Nephron (organoid): ENCODE measurements around the gene CCDC17.
"Not testable (repeated sequence)": the region's sequence is repeated elsewhere in the genome, so short reads cannot be mapped to it uniquely, and the experiment has no call there.

Source experiments
- H3K27ac Mint-ChIP-seq, 3 experiments: 2 replicates each; pipeline ENCODE4 v1.8.0; 2020; ENCODE audit warnings: mixed read lengths in 3 of 3, mild to moderate bottlenecking in 2 of 3, moderate library complexity in 1 of 3
- H3K27me3 Mint-ChIP-seq: 2 replicates; pipeline ENCODE4 v1.8.0; 2021; ENCODE audit warnings: low read depth, mild to moderate bottlenecking, moderate library complexity, mixed read lengths
- H3K36me3 Mint-ChIP-seq: 2 replicates; pipeline ENCODE4 v1.8.0; 2020; ENCODE audit warnings: low read depth, mixed read lengths
- H3K4me1 Mint-ChIP-seq: 2 replicates; pipeline ENCODE4 v1.8.0; 2020; ENCODE audit warnings: mixed read lengths
- H3K4me3 Mint-ChIP-seq, 3 experiments: 2 replicates each; pipeline ENCODE4 v1.8.0; 2020; ENCODE audit warnings: mild to moderate bottlenecking in 3 of 3, mixed read lengths in 3 of 3, moderate library complexity in 2 of 3
- H3K9me3 Mint-ChIP-seq: 2 replicates; pipeline ENCODE4 v1.8.0; 2020; ENCODE audit warnings: mixed read lengths
- TF ChIP-seq, protein P1 (sequence below), 3 experiments: fragments of 200-600 bp; sonication (generic); IDR thresholded peaks; one replicate each; pipeline ENCODE4 v1.5.0; 2021; ENCODE audit warnings: antibody characterized with exemption in 3 of 3; ENCODE audit not compliant: unreplicated experiment in 3 of 3

CCDC17 gene

GRCh38 chr1:45610589-45611226, 13.1 kb downstream of the CCDC17 start:
- Mint-ChIP-seq H3K27me3 (no peaks in the 10 kb centered on the region), H3K36me3 (peaks cover 79% of the 10 kb centered on the region), H3K9me3 (no peaks in the 10 kb centered on the region), H3K4me3 (no peak overlapping the region), H3K27ac (no peak overlapping the region), H3K4me1 (no peaks in the 10 kb centered on the region)
- TF ChIP-seq, protein P1, sequence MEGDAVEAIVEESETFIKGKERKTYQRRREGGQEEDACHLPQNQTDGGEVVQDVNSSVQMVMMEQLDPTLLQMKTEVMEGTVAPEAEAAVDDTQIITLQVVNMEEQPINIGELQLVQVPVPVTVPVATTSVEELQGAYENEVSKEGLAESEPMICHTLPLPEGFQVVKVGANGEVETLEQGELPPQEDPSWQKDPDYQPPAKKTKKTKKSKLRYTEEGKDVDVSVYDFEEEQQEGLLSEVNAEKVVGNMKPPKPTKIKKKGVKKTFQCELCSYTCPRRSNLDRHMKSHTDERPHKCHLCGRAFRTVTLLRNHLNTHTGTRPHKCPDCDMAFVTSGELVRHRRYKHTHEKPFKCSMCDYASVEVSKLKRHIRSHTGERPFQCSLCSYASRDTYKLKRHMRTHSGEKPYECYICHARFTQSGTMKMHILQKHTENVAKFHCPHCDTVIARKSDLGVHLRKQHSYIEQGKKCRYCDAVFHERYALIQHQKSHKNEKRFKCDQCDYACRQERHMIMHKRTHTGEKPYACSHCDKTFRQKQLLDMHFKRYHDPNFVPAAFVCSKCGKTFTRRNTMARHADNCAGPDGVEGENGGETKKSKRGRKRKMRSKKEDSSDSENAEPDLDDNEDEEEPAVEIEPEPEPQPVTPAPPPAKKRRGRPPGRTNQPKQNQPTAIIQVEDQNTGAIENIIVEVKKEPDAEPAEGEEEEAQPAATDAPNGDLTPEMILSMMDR (IDR thresholded peaks at IDR 0.05; ENCODE audit: unreplicated experiment in 3 of 3): no peak

DNA sequence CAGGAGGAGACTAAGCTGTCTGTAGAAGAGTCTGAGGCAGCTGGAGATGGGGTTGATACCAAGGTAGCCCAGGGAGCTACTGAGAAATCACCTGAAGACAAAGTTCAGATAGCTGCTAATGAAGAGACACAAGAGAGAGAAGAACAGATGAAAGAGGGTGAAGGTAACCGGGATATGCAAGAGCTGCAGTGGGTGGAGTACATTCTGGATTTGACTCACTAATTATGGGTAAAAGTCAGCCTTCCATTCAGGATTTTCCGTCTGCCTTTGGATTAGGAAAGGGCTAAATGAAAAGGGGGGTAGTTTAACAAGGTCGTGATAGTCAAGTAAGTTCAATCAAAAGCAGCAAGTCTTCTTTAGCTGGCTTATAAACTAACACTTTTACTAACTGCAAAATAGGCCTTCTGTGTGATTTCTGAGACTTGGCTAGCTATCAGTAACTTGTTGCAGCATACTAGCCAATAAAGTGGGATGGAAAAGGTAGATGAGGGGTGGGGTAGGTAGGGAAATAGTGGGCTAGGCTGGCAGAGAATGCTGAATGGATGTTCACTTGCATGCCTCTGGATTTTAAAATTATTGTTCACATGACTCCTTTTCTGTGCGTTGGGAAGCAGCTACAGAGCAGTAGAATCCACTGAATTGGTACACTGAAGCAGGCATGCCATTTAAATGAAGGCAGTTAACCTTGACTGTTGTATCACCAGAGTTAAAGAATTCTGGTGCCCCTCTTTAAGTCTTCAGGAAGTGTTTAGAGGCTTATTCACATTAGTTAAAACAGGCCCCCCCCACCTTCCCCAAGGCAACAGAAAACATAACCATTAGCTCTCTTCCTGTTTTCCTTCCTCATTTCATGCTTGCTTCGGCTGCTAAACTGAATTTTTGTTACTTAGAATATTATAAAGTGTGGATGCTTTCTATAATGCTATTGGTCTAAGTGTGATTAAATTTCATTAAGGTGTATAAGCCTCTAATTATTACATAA, 15.4 kb downstream of the CCDC17 start:
- no peaks in the 10 kb centered on the region for H3K9me3 Mint-ChIP-seq
- H3K4me1 Mint-ChIP-seq: no peaks in the 10 kb centered on the region
- no peak overlapping the region for H3K4me3 Mint-ChIP-seq
- H3K27ac Mint-ChIP-seq: no peak overlapping the region
- no peaks in the 10 kb centered on the region for H3K27me3 Mint-ChIP-seq
- TF ChIP-seq, protein P1 (IDR thresholded peaks at IDR 0.05; ENCODE audit: unreplicated experiment in 3 of 3): no peak
- peaks cover 70% of the 10 kb centered on the region for H3K36me3 Mint-ChIP-seq

DNA sequence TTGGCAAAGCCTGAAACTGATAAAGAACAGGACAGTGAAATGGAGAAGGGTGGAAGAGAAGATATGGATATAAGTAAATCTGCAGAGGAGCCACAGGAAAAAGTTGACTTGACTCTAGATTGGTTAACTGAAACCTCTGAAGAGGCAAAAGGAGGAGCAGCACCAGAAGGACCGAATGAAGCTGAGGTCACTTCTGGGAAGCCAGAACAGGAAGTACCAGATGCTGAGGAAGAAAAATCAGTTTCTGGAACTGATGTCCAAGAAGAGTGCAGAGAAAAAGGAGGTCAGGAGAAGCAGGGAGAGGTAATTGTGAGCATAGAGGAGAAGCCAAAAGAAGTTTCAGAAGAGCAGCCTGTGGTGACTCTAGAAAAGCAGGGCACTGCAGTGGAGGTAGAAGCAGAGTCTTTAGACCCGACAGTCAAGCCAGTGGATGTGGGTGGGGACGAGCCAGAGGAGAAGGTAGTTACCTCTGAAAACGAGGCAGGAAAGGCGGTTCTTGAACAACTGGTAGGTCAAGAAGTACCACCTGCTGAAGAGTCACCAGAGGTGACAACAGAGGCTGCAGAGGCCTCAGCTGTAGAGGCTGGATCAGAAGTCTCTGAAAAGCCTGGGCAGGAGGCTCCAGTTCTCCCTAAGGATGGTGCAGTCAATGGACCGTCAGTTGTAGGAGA, 16.3 kb downstream of the CCDC17 start:
- TF ChIP-seq, protein P1 (IDR thresholded peaks at IDR 0.05; ENCODE audit: unreplicated experiment in 3 of 3): no peak
- Mint-ChIP-seq H3K4me3 (no peak overlapping the region), H3K36me3 (peaks cover 65% of the 10 kb centered on the region), H3K27me3 (no peaks in the 10 kb centered on the region), H3K9me3 (no peaks in the 10 kb centered on the region), H3K4me1 (no peaks in the 10 kb centered on the region), H3K27ac (no peak overlapping the region)

- TF ChIP-seq, protein P1 (IDR thresholded peaks at IDR 0.05; ENCODE audit: unreplicated experiment in 3 of 3): no peak
- H3K27me3 Mint-ChIP-seq: no peaks in the 10 kb centered on the region
- H3K27ac Mint-ChIP-seq: no peak overlapping the region
- no peak overlapping the region for H3K4me3 Mint-ChIP-seq
- H3K36me3 Mint-ChIP-seq: peaks cover 68% of the 10 kb centered on the region
- H3K4me1 Mint-ChIP-seq: no peaks in the 10 kb centered on the region
- H3K9me3 Mint-ChIP-seq: no peaks in the 10 kb centered on the region
Observed at GRCh38 chr1:45604239-45604638, 19.6 kb downstream of the CCDC17 start.

GRCh38 chr1:45596765-45597164, 27.1 kb downstream of the CCDC17 start:
- H3K36me3 Mint-ChIP-seq: peaks cover 54% of the 10 kb centered on the region
- H3K4me1 Mint-ChIP-seq, H3K27me3 Mint-ChIP-seq, H3K4me3 Mint-ChIP-seq, H3K27ac Mint-ChIP-seq, H3K9me3 Mint-ChIP-seq: not testable (repeated sequence)

- TF ChIP-seq, protein P1 (IDR thresholded peaks at IDR 0.05; ENCODE audit: unreplicated experiment in 3 of 3): no peak
Observed at GRCh38 chr1:45594412-45594811, 29.4 kb downstream of the CCDC17 start.

More at GRCh38 chr1:45594412-45594811, 29.4 kb downstream of the CCDC17 start:
- H3K9me3 Mint-ChIP-seq: no peaks in the 10 kb centered on the region
- no peak overlapping the region for H3K4me3 Mint-ChIP-seq
- H3K27ac Mint-ChIP-seq: no peak overlapping the region
- H3K27me3 Mint-ChIP-seq: no peaks in the 10 kb centered on the region
- H3K36me3 Mint-ChIP-seq: peaks cover 49% of the 10 kb centered on the region
- H3K4me1 Mint-ChIP-seq: no peaks in the 10 kb centered on the region
